H4 (cell line): Measurements from ENCODE around the gene TMEM125. TPM values are rescaled to one million over a fixed set of nuclear protein-coding genes. Genes with fewer than 3 reads are reported as not detected.

Experiments used
- DNase-seq: peaks from one replicate; pipeline ENCODE4 v3.0.0-alpha.2; 2015; ENCODE audit warnings: low spot score
- total RNA-seq: library from RNA; depleted of rRNA; stranded (reverse); fragments of >200 nt; shearing (Covaris generic); gene quantifications from 2 replicates; pipeline ENCODE4 v1.2.3, GENCODE V29; 2014; rRNA removed

Gene TMEM125
- not detected in 2 replicates for total RNA-seq

GRCh38 chr1:43269627-43270375 lies at the start of gene TMEM125:
TMEM125 (plus strand) TSS chr1:43269983; CDS start chr1:43272723, 2,740 bp downstream.
- DNase-seq: no peak

GRCh38 chr1:43220905-43221778 lies 48.6 kb upstream of the TMEM125 start:
- DNase-seq: no peak

GRCh38 chr1:43221797-43222196 lies 48.0 kb upstream of the TMEM125 start:
- no peak for DNase-seq

- no peak for DNase-seq
Measured at GRCh38 chr1:43222879-43223278, 46.9 kb upstream of the TMEM125 start.

- peak; percentile 38 for DNase-seq
Measured at GRCh38 chr1:43225168-43225567, 44.6 kb upstream of the TMEM125 start.

GRCh38 chr1:43227143-43227764 lies 42.5 kb upstream of the TMEM125 start:
- DNase-seq: peak; percentile 68

GRCh38 chr1:43229826-43230780 lies 39.7 kb upstream of the TMEM125 start:
- no peak for DNase-seq

- DNase-seq: peak; percentile 53
Measured at GRCh38 chr1:43232074-43232473, 37.7 kb upstream of the TMEM125 start.

- no peak for DNase-seq
Measured at GRCh38 chr1:43232482-43232881, 37.3 kb upstream of the TMEM125 start.

- DNase-seq: no peak
Measured at GRCh38 chr1:43233631-43234030, 36.2 kb upstream of the TMEM125 start.

GRCh38 chr1:43234267-43234666 lies 35.5 kb upstream of the TMEM125 start:
- no peak for DNase-seq

GRCh38 chr1:43235040-43235439 lies 34.7 kb upstream of the TMEM125 start:
- no peak for DNase-seq

GRCh38 chr1:43235451-43236121 lies 34.2 kb upstream of the TMEM125 start:
- no peak for DNase-seq

- no peak for DNase-seq
Measured at GRCh38 chr1:43237121-43237520, 32.7 kb upstream of the TMEM125 start.

GRCh38 chr1:43238085-43238484 lies 31.7 kb upstream of the TMEM125 start:
- peak; percentile 50 for DNase-seq

GRCh38 chr1:43238991-43239469 lies 30.8 kb upstream of the TMEM125 start:
- DNase-seq: no peak

- DNase-seq: no peak
Measured at GRCh38 chr1:43239484-43239883, 30.3 kb upstream of the TMEM125 start.

- peak; percentile 48 for DNase-seq
Measured at GRCh38 chr1:43241413-43241836, 28.4 kb upstream of the TMEM125 start.

GRCh38 chr1:43243299-43243698 lies 26.5 kb upstream of the TMEM125 start:
- no peak for DNase-seq

GRCh38 chr1:43246466-43247213 lies 23.1 kb upstream of the TMEM125 start:
- DNase-seq: no peak
